ENCODE results near the gene UBTFL1.
"Not testable (repeated sequence)": the region's sequence is repeated elsewhere in the genome, so short reads cannot be mapped to it uniquely, and the experiment has no call there.

The UBTFL1 gene

DNA sequence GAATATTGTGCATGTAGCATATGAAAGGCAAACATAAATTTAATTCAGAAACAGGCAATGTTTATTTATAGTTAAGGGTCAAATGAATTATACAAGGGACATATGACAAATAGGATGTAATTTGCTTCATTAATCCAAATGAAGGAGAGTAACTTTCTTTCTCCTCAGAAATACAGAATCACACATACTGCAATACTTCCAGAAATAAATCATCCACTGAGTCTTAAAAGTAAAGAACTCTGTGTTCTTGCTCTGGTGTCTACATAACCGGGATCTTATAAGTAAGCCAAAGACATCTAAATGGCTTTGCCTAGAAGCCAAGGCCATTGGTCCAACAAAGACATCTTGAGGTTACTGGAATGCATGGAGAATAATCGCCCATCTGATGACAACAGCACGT lies at the start of gene UBTFL1:
TSS of gene UBTFL1 (plus strand) at position 301 of the 400 bp plus-strand sequence. CDS start at position 301, 0 bp downstream.
- not testable (repeated sequence) for DNase-seq

DNA sequence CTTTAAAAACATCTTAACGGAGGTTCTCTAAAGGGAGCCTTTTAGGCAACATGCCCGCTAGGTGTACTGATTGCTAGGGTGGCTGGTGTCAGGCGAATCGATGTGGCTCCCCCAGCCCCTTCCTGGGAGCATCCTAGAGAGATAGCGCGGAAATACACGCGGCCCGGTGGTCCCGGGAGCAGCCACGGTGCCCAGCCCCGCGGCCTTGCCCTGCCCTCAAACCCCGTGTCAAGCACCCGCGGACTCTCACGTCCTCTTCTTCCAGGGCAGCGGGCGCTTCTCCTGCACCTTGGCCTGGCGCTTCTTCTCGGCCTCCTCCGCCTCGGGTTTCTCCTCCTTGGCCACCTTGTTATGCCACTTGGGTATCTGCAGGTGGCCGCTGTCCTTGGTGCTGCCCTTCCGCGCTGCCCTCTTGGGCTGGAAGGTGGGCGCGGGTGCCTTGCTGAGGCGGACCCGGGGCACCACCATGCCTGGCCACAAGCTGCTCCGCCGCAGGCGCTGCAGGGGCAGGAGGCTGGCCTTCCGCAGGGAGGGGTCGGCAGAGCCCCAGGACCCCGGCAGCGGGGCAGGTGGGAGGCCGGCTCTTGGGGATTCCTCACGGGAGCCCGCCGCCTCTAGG lies 34.0 kb upstream of the UBTFL1 start:
- DNase-seq = not testable (repeated sequence)

GRCh38 chr11:90052311-90052710 lies 33.4 kb upstream of the UBTFL1 start:
- not testable (repeated sequence) for DNase-seq

- DNase-seq = not testable (repeated sequence)
Observed at GRCh38 chr11:90053545-90053944, 32.2 kb upstream of the UBTFL1 start.

DNA sequence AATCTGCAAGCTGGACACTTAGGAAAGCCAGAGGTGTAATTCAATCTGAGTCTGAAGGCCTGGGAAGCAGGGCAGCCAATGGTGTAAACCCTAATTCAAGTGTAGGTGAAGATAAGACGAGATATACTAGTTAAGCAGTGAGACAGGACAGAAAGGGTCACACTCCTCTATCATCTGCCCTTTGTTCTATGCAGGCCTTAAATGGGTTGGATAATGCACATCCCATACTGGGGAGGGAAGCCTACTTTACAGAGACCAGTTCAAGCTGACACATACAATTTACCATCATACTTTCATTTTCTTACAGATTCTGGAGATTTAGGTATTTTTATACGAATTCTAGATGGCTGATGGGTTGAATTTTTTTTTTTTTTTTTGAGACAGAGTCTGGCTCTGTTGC lies 3.0 kb downstream of the UBTFL1 start:
- not testable (repeated sequence) for DNase-seq

GRCh38 chr11:90095230-90095924 lies 9.6 kb downstream of the UBTFL1 start:
- DNase-seq = not testable (repeated sequence)

GRCh38 chr11:90098261-90098660 lies 12.5 kb downstream of the UBTFL1 start:
- DNase-seq = not testable (repeated sequence)

- no peak for DNase-seq
Observed at GRCh38 chr11:90100431-90100830, 14.7 kb downstream of the UBTFL1 start.

DNA sequence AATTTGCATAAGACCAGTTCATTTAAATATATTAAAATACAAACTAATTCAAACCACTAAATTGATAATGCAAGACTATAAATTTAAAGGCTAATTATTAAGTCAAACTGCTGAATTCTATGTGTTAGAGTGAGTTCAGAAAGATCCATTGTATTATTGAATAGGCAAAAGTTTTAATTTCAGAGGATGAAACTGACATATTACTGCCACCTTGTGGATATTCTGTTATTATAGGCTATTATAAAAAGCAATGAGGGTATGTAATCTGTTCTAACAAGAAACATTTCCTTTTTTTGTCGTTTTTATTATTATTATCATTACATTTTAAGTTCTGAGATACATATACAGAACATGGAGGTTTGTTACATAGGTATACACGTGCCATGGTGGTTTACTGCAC lies 27.8 kb downstream of the UBTFL1 start:
- no peak for DNase-seq

DNA sequence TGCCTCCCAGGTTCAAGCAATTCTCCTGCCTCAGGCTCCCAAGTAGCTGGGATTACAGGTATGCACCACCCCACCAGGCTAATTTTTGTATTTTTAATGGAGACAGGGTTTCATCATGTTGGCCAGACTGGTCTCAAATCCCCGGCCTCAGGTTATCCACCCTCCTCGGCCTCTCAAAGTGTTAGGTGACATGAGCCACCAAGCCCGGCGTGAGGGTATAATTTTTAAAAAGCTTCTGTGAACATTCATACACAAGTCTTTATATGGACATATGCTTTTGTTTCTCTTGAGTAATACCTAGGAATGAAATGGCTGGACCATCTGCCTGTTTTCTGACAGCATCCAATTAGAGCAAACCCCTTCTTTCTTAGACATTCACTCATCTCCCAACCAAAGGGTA lies 34.4 kb downstream of the UBTFL1 start:
- no peak for DNase-seq

DNA sequence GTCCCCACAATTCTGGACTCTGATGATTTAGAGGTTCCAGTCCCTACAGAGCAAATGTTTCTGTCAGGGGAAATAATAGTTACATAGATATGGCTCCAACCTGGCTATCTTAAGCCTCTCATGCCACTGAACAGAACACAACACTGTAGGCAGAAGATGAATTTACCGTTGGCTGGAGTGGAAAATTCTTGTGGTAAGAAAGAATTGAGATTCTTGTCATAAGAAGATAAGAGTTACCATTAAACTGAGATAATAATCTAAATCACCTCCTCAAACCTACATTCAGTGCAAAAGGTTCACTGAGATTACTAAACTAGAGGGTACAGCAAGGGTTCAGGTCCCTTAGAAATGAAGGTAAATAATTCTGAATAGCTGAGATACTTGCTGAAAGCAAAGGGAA lies 38.6 kb downstream of the UBTFL1 start:
- DNase-seq = no peak

GRCh38 chr11:90124946-90125345 lies 39.2 kb downstream of the UBTFL1 start:
- no peak for DNase-seq

GRCh38 chr11:90133560-90134477 lies 48.1 kb downstream of the UBTFL1 start:
- DNase-seq = no peak

- DNase-seq = no peak
Observed at GRCh38 chr11:90134478-90135003, 48.8 kb downstream of the UBTFL1 start, which contains the start of gene NAALAD2. Gene NAALAD2 (plus strand): TSS chr11:90134663. CDS start chr11:90134759, 96 bp downstream.

DNA sequence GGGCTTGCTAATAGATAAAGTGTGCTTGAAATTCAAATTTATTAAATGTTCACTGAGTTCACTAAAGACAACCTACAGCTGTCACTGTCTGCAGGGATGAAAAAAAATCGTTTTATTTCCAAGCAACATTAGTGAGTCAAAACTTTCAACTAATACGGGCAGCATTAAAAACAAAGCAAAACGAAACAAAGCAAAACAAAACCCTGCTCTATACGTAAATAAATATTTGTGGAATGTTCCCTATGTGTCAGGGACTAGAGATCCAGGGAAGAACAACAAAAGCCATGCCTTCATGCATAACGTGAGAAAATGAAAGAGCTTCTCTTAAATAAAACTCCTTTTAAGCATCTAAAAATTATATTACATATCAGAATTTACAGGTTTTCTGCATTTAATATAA lies 49.3 kb downstream of the UBTFL1 start:
- no peak for DNase-seq

All from CD4-positive, alpha-beta T cell treated with Interferon gamma for 1 hour (primary cell).